ENCODE measurements around the gene OR7D2.

Gene OR7D2

GRCh38 chr19:9219489-9219888 lies 40.7 kb downstream of the OR7D2 start, which contains the start of gene OR7D4:
OR7D4 (minus strand) TSS chr19:9219589; CDS start chr19:9214837, 4,752 bp downstream.
- no peak for DNase-seq

Measured in CD4-positive, alpha-beta T cell treated with Interferon alpha-2 for 1 hour (primary cell).